LoVo (cell line): Measurements from ENCODE around the gene MGARP.
"Not testable (repeated sequence)": the region's sequence is repeated elsewhere in the genome, so short reads cannot be mapped to it uniquely, and the experiment has no call there.

Source experiments
- DNase-seq: peaks from one replicate; pipeline ENCODE4 v3.0.0-alpha.2; 2016; ENCODE audit warnings: low spot score

The MGARP gene

DNA sequence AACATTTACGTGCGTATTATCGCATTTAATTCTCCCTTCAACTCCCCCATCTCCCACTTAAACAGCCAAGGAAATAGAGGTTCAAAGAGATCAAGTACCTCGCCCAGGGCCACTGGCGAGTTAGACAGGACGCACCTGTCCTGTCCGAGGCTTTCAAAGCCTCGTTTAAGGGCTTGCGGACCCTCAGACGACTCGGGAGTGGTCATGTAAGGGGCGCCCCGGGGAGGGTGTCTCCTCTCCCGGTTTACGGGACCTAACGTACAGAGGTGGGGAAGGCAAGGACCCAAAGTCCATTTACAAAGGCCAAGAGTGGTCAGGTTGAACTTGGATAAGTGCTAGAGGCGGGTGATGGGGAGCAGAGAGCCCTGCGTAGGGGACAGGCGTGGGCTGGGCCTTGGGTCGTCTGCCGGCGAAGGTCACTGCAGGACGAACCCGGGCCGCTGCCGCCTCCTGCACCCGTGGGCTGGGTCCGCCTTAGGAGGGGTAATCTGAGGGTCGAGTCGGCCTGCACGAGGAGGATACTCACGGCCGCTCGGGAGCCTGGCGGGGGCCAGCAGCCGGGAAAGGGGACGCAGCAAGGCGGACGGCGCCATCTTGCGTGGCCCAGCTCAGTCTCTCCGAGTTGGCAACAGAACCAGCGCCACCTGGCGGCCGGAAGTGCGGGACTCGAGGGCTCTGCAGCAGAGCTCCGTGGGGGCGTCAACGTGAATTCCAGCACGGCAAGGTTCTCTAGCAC lies 15.3 kb upstream of the MGARP start:
- peak; percentile 96 for DNase-seq

DNA sequence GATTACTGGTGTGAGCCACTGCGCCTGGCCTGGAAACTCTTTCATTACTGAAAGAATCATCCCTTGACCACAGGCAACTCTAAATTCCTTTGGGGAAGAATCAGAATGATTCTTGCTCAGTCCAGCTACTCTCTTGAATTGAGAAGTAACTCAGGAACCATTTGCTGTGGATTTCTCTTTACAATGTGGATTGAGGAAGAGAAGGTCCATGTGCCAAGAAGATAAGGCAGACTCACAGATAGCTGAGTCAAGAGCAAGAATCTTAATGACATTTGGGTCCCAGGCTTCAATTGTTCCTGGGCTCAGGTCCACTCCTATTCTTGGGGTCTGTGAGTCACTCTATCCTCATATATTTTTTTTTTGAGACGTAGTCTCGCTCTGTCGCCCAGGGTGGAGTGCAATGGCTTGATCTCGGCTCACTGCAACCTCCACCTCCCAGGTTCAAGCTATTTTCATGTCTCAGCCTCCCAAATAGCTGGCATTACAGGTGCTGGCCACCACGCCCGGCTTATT lies 6.2 kb upstream of the MGARP start:
- DNase-seq, result no peak

DNA sequence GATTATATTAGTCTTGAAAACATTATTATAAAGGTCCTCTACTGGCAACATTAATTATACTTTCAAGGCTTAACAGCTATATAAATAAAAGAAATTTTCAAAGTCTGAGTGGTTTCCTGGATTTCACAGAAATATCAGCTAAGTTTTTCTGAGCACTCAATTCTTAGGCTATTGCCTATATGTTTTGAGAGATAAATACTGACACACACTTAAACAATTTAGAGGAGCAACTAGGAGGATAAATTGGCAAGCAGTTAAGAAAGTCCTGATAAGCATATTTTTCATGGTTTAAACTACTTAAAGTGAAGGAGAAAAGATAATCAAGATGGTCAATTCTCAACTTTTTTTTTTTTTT lies 2.7 kb upstream of the MGARP start:
- no peak for DNase-seq

DNA sequence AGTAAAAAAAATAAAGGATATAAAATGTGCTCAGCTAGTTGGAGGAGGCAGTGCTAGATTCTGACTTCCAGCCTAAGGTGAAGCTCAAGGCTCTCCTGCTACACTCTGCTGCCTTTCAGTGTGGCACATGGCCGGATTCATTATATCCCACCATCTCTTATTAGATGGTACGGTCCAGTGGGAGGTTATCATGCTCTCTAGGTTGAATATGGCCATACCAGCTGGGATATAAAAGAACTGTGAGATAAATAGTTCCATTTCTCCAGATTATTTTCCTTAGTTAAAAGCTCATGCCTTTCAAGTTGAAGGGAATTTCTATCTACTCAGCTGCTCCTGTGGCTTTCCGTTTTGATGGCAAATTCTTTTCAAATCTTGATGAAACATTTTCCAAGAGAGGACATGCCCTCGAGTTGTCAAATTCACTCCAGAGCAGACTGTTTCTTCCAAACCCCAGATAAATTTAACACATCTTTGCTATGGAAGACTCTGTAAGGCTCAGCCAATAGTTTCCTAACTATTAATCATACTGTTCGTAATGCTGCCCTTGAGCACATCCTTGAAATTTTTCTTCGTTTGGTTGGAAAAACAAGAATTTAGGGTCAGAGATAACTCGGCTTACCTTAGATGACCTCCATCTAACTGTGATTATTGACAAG lies 2.2 kb upstream of the MGARP start:
- no peak for DNase-seq

DNA sequence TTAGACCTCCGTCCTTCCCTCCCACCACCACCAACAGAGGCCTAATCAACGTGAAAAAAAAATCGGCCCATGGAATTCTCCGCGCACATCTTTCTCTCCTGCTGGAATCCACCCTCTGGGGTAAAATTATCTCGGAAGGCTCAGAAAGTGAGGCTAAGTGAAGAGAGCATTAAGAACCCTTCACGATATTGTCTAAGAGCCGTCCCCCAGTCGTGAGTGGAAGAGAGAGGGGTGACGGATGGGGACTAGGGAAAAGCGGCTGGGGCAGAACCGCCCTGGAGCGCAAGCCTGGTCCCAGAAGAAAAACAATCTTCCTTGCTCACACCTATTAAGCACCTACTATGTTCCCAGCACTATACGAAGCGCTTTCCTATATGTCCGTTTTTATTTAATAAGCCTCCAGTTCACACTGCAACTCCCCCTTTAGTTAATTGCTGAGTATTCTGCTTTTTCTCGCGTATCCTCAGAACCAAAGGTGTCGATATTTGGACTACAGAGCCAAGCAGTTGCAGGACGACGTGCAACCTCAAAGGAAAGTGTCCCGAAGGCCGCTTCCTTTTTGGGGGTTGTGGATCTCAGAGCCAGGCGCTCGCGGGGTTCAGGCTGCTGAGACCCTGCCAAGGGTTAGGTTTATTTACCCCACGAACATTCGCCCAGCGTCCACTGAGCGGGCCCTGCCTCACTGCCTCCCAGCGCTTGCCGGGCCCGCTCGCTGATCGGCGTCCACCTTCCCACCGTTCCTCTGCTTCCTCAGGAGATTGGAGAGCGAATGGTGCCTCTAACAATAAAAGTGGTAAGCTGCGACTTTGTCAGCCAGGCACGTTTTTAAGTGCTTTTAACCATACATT lies 889 bp downstream of the MGARP start:
- no peak for DNase-seq

DNA sequence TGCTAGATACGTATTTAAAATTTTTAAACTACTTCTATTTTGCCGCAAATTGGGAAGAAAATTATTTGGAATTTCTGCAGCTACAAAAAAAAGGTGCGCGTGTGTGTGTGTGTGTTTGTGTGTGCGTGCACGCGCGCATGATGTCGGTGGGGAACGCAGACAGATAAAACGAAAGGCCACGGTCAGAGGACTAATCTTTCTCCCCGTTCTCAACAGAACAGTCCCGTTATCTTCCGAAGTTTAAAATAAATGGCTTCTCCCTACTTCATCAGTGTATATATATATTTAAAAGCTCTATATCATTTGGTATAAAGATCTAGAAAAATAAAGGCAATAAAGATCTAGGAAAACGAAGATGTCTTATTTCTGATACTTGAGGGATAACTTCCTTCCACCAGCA lies 1.5 kb downstream of the MGARP start:
- no peak for DNase-seq

DNA sequence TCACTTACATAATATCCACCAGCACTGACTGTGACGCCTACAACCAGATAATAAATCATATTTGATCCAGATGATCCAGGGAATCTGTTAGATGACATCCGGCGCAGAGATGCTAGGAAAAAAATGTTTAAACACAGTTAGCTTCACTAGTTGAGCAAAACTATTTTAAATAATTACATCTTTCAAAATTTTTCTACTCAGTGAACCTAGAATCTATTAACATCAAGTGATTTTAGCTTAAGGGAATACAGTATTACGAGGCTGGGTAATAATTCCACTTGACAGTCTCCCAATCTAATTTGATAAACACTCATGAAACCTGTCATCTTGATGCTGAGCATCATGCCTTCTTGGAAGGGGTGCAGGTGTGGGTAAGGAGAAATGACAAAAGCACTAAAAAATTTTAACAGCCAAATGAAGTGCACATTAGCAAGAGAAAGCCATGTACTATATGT lies 4.7 kb downstream of the MGARP start:
- DNase-seq, result no peak

DNA sequence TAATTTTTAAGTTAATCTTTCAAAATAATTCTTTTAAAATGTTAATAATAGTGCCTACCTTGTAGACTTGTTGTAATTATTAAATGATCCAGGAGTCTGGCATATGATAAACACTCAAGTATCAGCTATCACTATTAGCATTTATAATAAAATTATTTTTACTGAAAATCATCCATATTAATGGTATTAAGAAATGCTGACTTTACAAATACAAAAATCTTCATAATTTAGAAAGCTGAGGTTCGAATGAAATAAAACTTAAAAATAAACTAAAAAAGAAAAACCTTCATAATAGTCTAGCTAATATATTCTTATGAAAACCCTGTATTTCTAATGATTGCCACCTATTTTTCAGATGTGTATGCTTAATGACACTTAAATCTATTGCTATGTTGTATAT lies 5.2 kb downstream of the MGARP start:
- no peak for DNase-seq

DNA sequence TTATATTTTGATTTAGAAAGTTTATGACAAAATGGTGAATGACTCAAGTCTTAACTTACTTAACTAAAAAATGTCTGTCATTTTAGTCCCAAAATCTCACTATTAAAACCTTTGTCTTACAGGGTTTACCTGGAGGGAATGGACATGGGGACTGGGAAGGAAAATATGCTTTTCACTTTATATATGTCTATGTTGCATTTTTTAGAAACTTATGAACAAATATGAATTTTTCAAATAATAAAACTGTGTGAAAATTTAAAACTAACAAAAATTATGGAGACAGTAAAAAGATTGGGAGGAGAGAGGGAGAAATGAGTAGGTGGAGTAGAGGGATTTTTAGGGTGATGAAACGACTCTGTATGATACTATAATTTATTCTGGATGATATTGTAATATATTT lies 6.2 kb downstream of the MGARP start:
- DNase-seq, result no peak

DNA sequence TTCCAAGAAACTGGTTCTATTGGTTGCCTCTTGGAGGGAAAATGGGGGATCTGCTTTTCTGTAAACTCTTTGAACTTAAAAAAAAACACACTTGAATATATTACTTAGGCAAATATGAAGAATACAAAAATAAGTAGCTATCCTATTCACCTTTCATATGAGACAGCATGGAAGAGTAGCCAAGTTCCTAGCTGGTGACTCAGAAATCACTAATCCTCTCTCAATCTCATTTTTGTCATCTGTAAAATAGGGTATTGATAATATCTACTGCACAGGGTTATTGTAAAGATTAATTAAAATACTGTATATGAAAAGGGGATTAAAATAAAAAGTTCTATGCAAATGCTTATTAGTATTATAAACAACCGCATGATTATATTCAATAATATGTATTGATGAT lies 12.7 kb downstream of the MGARP start:
- DNase-seq, result no peak

DNA sequence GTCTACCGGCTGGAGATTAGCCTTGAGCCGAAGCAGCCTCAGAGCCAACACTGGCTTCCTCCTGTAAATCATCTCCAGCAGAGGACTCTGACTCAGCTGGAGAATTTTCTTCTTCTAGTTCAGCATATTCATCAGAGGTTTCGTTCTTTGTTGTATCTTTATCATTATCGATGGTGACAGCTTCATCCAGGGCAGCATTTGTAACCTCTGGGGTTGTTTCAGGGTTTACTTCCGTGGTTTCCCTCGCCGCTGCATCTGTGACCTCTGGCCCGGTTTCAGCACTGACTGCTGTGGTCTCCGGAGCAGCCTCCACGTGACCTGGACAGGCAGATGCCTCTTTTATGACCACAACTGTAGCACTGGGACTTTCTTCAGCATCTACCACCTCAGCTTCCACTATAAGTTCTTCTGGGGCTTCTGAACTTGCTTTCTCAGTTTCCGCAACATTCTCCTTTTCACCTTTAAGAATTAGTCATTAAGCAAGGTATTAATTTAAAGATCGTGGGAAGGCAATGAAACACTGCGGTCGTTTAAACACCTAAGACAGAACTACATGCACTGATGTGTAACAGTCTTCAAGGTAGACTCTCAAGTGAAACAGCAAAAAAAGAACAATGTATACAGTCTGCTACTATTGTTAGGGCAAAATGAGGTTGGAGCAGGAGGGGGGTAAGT lies 13.3 kb downstream of the MGARP start:
- peak; percentile 62 for DNase-seq

DNA sequence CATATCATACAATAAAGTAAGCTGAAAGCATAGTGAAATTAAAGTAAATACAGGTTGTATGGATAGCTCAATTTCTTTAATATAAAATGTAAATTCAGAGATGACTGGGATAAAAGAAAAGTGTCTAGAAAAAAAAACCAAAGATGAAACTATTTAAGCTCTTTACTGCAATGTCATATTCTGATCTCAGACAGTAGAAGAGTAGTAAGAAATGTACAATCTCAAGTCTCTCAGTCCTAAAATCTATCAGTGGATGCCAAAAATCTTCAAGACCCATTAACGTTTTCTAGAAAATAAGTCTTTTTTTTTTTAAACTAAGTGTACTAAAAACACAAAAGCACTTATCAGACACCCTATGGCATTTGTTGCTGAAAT lies 13.8 kb downstream of the MGARP start:
- DNase-seq, result no peak

DNA sequence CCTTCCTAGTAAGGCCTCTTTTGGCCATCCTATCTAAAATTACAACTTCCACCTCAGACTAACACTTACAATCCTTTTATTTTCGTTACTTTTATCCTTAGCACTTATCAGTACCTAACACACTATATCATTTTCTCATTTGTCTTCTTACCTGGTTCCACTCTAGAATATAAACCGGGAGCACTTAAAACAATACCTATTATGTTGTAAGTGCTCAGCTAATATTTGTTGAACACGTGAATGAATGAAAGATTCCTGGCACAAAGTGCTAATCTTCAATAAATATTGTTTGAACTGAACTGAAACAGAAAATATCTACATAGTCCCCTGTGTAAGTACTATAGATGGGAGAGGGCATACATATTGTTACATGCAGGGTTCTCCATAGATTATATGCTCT lies 14.4 kb downstream of the MGARP start:
- DNase-seq, result no peak

DNA sequence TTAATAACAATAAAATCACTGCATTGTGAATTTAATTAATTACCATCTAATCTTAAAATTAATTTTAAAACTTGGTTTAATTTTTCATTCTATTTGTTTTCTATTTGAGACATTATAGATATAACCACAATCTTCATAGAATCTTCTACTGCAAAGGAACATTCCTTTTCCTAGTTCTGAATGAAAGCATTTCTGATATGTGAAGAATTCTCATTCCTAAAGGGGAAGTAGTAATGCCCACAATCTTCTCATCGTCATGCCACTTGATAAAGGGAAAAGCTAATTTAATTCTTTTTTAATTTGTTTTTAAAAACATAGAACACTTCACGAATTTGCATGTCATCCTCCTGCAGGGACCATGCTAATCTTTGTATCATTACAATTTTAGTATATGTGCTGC lies 23.7 kb downstream of the MGARP start:
- no peak for DNase-seq

DNA sequence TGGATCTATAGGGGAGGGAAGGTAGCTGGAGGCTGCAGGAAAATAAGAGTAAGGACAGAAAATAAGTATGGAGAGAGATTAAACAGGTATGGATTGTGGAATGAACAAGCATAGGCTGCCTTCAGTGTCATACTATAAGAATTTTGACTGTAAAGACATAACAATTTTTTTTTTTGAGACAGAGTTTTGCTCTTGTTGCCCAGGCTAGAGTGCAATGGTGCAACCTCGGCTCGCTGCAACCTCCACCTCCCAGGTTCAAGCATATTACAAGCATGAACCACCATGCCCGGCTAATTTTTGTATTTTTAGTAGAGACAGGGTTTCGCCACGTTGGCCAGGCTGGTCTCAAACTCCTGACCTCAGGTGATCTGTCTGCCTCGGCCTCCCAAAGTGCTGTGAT lies 24.4 kb downstream of the MGARP start:
- not testable (repeated sequence) for DNase-seq

DNA sequence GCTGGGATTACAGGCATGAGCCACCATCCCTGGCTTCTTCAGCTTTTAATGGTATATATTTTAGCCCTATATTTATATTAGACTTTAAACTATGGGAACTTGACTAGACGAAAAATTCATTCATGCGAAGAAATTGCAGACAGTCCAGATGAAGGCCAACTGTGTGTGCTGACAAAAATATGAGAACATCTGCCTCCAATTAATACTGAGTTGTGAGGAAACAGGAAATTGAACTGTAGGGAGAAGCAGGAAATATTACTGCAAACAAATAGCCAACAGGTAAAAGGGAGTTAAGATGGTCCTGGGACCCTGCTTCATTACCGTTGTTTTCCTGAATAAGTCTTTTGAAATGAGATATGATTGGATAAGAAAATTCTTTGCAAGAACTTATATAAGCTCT lies 26.3 kb downstream of the MGARP start:
- DNase-seq, result no peak

DNA sequence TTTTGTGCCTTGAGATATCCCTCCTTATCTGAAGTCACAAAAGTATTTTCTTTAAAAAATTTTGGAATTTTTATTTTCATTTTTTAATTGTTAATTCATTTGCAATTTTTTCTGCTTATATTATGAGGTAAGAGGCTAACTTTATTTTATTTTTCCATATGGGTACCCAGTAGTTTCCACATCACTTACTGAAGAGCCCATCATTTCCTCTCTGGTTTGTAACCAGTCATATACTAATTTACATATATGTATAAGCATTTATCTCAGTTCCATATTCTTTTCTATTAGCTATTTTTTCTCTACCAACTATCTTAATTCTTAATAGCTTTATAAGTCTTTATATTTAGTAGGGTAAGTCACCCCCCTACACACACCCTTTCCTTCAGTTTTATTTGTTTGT lies 27.0 kb downstream of the MGARP start:
- no peak for DNase-seq

DNA sequence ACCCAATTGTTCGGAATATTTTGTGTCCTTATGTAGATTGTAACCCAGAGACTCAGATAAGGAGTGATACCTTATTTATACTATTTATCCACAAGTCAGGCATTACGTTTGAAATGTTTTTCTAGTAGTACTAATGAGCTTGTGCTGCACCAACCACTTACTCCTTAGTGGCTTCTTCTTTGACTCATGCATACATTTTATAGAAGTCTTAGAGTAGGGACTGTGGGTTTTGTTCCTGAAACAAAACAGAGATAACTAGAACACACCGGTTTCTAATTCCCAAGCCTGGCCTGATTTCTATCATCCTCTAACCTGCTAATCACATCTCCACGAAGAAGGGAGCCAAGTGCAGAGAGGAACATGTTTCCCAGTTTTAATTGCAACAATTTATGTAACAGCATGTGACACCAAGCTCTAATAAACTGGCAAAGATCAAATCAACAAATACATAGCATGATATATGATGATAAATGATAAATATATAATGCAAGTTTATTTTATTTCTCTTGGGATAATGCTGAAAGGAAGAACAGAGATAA lies 32.3 kb downstream of the MGARP start:
- no peak for DNase-seq

DNA sequence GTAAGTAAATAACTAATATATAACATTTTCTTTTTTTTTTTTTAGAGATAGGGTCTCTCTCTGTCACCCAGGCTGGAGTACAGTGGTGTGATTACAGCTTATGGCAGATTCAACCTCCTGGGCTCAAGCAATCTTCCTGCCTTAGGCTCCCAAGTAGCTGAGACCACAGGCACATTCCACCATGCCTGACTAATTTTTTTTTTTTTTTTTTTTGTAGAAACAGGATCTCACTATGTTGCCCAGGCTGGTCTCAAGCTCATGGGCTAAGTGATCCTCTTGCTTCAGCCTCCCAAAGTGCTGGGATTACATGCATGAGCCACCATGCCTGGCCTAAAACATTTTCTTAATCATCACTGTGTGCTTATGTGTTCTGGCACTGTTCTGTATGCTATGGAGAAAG lies 32.8 kb downstream of the MGARP start:
- DNase-seq, result no peak

DNA sequence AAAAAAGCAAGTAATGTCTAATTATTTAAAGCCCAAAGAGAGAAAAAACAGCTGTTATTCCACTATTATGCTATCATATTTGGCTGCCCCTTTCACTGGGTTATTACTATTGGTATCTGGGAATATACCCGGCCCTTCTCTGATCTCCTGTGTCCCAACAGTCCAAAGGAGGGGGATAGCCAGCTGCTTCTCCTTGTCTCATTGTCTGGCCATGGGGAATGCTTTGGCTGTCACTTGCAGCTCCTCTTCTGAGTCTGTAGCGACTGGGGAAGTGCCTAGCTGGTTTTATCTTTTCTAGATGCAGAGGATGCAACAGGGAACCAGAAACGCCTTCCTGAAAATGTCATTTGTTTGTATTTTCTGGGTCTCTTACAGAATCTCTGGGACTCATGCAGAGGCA lies 33.9 kb downstream of the MGARP start:
- DNase-seq, result no peak

DNA sequence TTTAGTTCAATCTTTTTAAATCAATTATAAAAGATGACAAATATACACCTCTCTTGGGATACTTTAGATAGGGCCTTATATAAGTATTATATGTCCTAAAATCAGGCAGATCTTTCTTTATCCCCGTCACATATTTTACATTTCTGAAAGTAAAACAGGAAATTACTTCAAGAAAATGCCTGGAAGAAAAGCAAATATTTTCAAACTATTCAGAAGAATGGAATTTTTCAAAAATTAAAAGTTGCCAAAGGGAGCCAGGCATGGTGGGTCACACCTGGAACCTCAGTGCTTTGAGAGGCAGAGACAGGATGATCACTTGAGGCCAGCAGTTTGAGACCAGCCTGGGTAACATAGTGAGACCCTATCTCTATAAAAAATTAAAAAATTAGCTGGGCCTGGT lies 34.4 kb downstream of the MGARP start:
- no peak for DNase-seq
